ENCODE results near the gene TNNT2.

Gene TNNT2

GRCh38 chr1:201376464-201377374 lies 761 bp downstream of the TNNT2 start:
- Mint-ChIP-seq H3K4me3 (no peak overlapping the region), H3K27me3 (peaks cover 15% of the 10 kb centered on the region)
- DNase-seq (ENCODE audit: low spot score in 2 of 2) = no peak

GRCh38 chr1:201376107-201376463 lies 1.4 kb downstream of the TNNT2 start:
- Mint-ChIP-seq H3K36me3 (no peaks in the 10 kb centered on the region), H3K27ac (no peak overlapping the region), H3K9me3 (no peaks in the 10 kb centered on the region), H3K4me1 (no peaks in the 10 kb centered on the region), H3K4me3 (no peak overlapping the region), H3K27me3 (peaks cover 15% of the 10 kb centered on the region)
- DNase-seq (ENCODE audit: low spot score in 2 of 2) = no peak
- no peak for ATAC-seq (ENCODE audit: low read depth)

More at GRCh38 chr1:201376464-201377374, 761 bp downstream of the TNNT2 start:
- H3K4me1 Mint-ChIP-seq = no peaks in the 10 kb centered on the region
- H3K27ac Mint-ChIP-seq = no peak overlapping the region
- no peaks in the 10 kb centered on the region for H3K36me3 Mint-ChIP-seq
- no peaks in the 10 kb centered on the region for H3K9me3 Mint-ChIP-seq
- ATAC-seq (ENCODE audit: low read depth) = no peak

- ATAC-seq (ENCODE audit: low read depth) (no peak), DNase-seq (ENCODE audit: low spot score in 2 of 2) (no peak)
- Mint-ChIP-seq H3K9me3 (no peaks in the 10 kb centered on the region), H3K4me3 (no peak overlapping the region), H3K27ac (no peak overlapping the region), H3K4me1 (no peaks in the 10 kb centered on the region), H3K36me3 (no peaks in the 10 kb centered on the region), H3K27me3 (peaks cover 17% of the 10 kb centered on the region)
Observed at GRCh38 chr1:201375169-201375568, 2.3 kb downstream of the TNNT2 start.

- Mint-ChIP-seq H3K36me3 (no peaks in the 10 kb centered on the region), H3K9me3 (no peaks in the 10 kb centered on the region), H3K27ac (no peak overlapping the region), H3K4me3 (no peak overlapping the region), H3K4me1 (no peaks in the 10 kb centered on the region), H3K27me3 (peaks cover 17% of the 10 kb centered on the region)
- ATAC-seq (ENCODE audit: low read depth) (no peak), DNase-seq (ENCODE audit: low spot score in 2 of 2) (no peak)
Observed at GRCh38 chr1:201374364-201374763, 3.1 kb downstream of the TNNT2 start.

GRCh38 chr1:201371792-201372191 lies 5.7 kb downstream of the TNNT2 start:
- Mint-ChIP-seq H3K27me3 (peaks cover 20% of the 10 kb centered on the region), H3K4me1 (no peaks in the 10 kb centered on the region), H3K9me3 (no peaks in the 10 kb centered on the region), H3K4me3 (no peak overlapping the region), H3K27ac (no peak overlapping the region), H3K36me3 (no peaks in the 10 kb centered on the region)
- ATAC-seq (ENCODE audit: low read depth) (no peak), DNase-seq (ENCODE audit: low spot score in 2 of 2) (no peak)

GRCh38 chr1:201371276-201371675 lies 6.2 kb downstream of the TNNT2 start:
- H3K9me3 Mint-ChIP-seq = no peaks in the 10 kb centered on the region
- H3K4me1 Mint-ChIP-seq = no peaks in the 10 kb centered on the region

GRCh38 chr1:201370500-201370899 lies 7.0 kb downstream of the TNNT2 start:
- no peak overlapping the region for H3K4me3 Mint-ChIP-seq

More at GRCh38 chr1:201371276-201371675, 6.2 kb downstream of the TNNT2 start:
- no peak for ATAC-seq (ENCODE audit: low read depth)
- DNase-seq (ENCODE audit: low spot score in 2 of 2) = no peak
- Mint-ChIP-seq H3K4me3 (no peak overlapping the region), H3K27me3 (peaks cover 18% of the 10 kb centered on the region), H3K27ac (no peak overlapping the region), H3K36me3 (no peaks in the 10 kb centered on the region)

GRCh38 chr1:201369209-201369608 lies 8.3 kb downstream of the TNNT2 start:
- H3K9me3 Mint-ChIP-seq = no peaks in the 10 kb centered on the region
- no peak for ATAC-seq (ENCODE audit: low read depth)
- H3K4me1 Mint-ChIP-seq = no peaks in the 10 kb centered on the region
- peaks cover 16% of the 10 kb centered on the region for H3K27me3 Mint-ChIP-seq
- H3K36me3 Mint-ChIP-seq = no peaks in the 10 kb centered on the region
- H3K27ac Mint-ChIP-seq = no peak overlapping the region
- H3K4me3 Mint-ChIP-seq = no peak overlapping the region
- no peak for DNase-seq (ENCODE audit: low spot score in 2 of 2)

More at GRCh38 chr1:201370500-201370899, 7.0 kb downstream of the TNNT2 start:
- no peaks in the 10 kb centered on the region for H3K4me1 Mint-ChIP-seq
- H3K36me3 Mint-ChIP-seq = no peaks in the 10 kb centered on the region
- ATAC-seq (ENCODE audit: low read depth) (no peak), DNase-seq (ENCODE audit: low spot score in 2 of 2) (no peak)
- no peak overlapping the region for H3K27ac Mint-ChIP-seq
- no peaks in the 10 kb centered on the region for H3K9me3 Mint-ChIP-seq
- peaks cover 17% of the 10 kb centered on the region for H3K27me3 Mint-ChIP-seq

- Mint-ChIP-seq H3K27ac (no peak overlapping the region), H3K36me3 (no peaks in the 10 kb centered on the region)
- ATAC-seq (ENCODE audit: low read depth) = no peak
Observed at GRCh38 chr1:201366696-201367095, 10.8 kb downstream of the TNNT2 start.

GRCh38 chr1:201365251-201365650 lies 12.2 kb downstream of the TNNT2 start:
- DNase-seq (ENCODE audit: low spot score in 2 of 2) = no peak
- H3K9me3 Mint-ChIP-seq = no peaks in the 10 kb centered on the region
- H3K36me3 Mint-ChIP-seq = no peaks in the 10 kb centered on the region
- H3K27ac Mint-ChIP-seq = no peak overlapping the region
- H3K4me1 Mint-ChIP-seq = no peaks in the 10 kb centered on the region
- peaks cover 19% of the 10 kb centered on the region for H3K27me3 Mint-ChIP-seq
- ATAC-seq (ENCODE audit: low read depth) = no peak
- no peak overlapping the region for H3K4me3 Mint-ChIP-seq

More at GRCh38 chr1:201366696-201367095, 10.8 kb downstream of the TNNT2 start:
- Mint-ChIP-seq H3K27me3 (peaks cover 21% of the 10 kb centered on the region), H3K4me3 (no peak overlapping the region), H3K9me3 (no peaks in the 10 kb centered on the region), H3K4me1 (no peaks in the 10 kb centered on the region)
- DNase-seq (ENCODE audit: low spot score in 2 of 2) = no peak

GRCh38 chr1:201364808-201365105 lies 12.7 kb downstream of the TNNT2 start:
- no peaks in the 10 kb centered on the region for H3K4me1 Mint-ChIP-seq
- no peaks in the 10 kb centered on the region for H3K36me3 Mint-ChIP-seq
- DNase-seq (ENCODE audit: low spot score in 2 of 2) (no peak), ATAC-seq (ENCODE audit: low read depth) (no peak)
- peaks cover 19% of the 10 kb centered on the region for H3K27me3 Mint-ChIP-seq
- H3K27ac Mint-ChIP-seq = no peak overlapping the region
- no peak overlapping the region for H3K4me3 Mint-ChIP-seq
- no peaks in the 10 kb centered on the region for H3K9me3 Mint-ChIP-seq

GRCh38 chr1:201363467-201363866 lies 14.0 kb downstream of the TNNT2 start:
- ATAC-seq (ENCODE audit: low read depth) (no peak), DNase-seq (ENCODE audit: low spot score in 2 of 2) (no peak)
- Mint-ChIP-seq H3K9me3 (no peaks in the 10 kb centered on the region), H3K36me3 (no peaks in the 10 kb centered on the region), H3K4me3 (no peak overlapping the region), H3K27me3 (peaks cover 17% of the 10 kb centered on the region), H3K4me1 (no peaks in the 10 kb centered on the region), H3K27ac (no peak overlapping the region)

GRCh38 chr1:201362906-201363305 lies 14.6 kb downstream of the TNNT2 start:
- no peaks in the 10 kb centered on the region for H3K36me3 Mint-ChIP-seq
- no peak overlapping the region for H3K27ac Mint-ChIP-seq
- no peaks in the 10 kb centered on the region for H3K4me1 Mint-ChIP-seq
- H3K9me3 Mint-ChIP-seq = no peaks in the 10 kb centered on the region
- DNase-seq (ENCODE audit: low spot score in 2 of 2) (no peak), ATAC-seq (ENCODE audit: low read depth) (no peak)
- peaks cover 15% of the 10 kb centered on the region for H3K27me3 Mint-ChIP-seq
- no peak overlapping the region for H3K4me3 Mint-ChIP-seq

GRCh38 chr1:201361652-201362504 lies 15.6 kb downstream of the TNNT2 start:
- H3K4me3 Mint-ChIP-seq = no peak overlapping the region
- no peaks in the 10 kb centered on the region for H3K9me3 Mint-ChIP-seq
- no peaks in the 10 kb centered on the region for H3K4me1 Mint-ChIP-seq
- H3K36me3 Mint-ChIP-seq = no peaks in the 10 kb centered on the region
- H3K27me3 Mint-ChIP-seq = peaks cover 18% of the 10 kb centered on the region
- no peak for DNase-seq (ENCODE audit: low spot score in 2 of 2)
- no peak overlapping the region for H3K27ac Mint-ChIP-seq
- ATAC-seq (ENCODE audit: low read depth) = no peak

All from memory B cell (primary cell).